ENCODE results near the gene CKAP2.
"Not testable (repeated sequence)": the region's sequence is repeated elsewhere in the genome, so short reads cannot be mapped to it uniquely, and the experiment has no call there.

DNA sequence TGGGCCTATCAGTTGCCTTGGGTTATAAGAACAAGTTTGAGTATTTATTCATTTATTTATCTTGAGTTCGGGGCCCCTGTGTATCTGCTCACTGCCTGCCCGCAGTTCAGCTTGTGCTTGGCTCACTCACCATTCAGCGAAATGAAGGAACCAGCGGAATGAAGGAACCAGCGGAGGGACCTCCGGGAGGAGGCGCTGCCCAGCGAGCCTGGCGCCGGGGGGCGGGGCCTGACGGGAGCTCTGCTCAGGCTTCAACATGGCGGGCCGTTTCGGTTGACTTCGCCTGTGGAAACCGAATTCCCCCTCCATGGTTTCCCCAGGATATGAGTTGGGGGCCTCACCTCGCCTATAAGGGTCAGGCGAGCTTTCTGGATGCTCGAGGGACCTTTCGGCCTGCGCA is 33.5 kb downstream of the CKAP2 start:
- not testable (repeated sequence) for TF ChIP-seq POLR2AphosphoS5 (IDR thresholded peaks at IDR 0.05; ENCODE audit: low read depth, low read length); BCL11A (IDR thresholded peaks at IDR 0.05; ENCODE audit: low read depth in 2 of 2, low read length in 2 of 2); SP1 (IDR thresholded peaks at IDR 0.05; ENCODE audit: low read depth, low read length); SP4 (IDR thresholded peaks at IDR 0.05; ENCODE audit: low read length); TEAD4 (IDR thresholded peaks at IDR 0.05; ENCODE audit: low read depth, low read length); ZNF274 (IDR thresholded peaks at IDR 0.05; ENCODE audit: borderline replicate concordance, extremely low read depth, low read length); RNF2 (IDR thresholded peaks at IDR 0.05; ENCODE audit: borderline replicate concordance, low read depth, low read length, missing control alignments, poor library complexity, severe bottlenecking); YY1 (IDR thresholded peaks at IDR 0.05; ENCODE audit: low read depth, low read length); POLR2A (IDR thresholded peaks at IDR 0.05; ENCODE audit: control extremely low read depth in 1 of 2, low read depth in 2 of 2, low read length in 2 of 2); TBP (IDR thresholded peaks at IDR 0.05; ENCODE audit: low read depth, low read length); CHD2 (IDR thresholded peaks at IDR 0.05; ENCODE audit: low read length)
- TF ChIP-seq, protein P1, sequence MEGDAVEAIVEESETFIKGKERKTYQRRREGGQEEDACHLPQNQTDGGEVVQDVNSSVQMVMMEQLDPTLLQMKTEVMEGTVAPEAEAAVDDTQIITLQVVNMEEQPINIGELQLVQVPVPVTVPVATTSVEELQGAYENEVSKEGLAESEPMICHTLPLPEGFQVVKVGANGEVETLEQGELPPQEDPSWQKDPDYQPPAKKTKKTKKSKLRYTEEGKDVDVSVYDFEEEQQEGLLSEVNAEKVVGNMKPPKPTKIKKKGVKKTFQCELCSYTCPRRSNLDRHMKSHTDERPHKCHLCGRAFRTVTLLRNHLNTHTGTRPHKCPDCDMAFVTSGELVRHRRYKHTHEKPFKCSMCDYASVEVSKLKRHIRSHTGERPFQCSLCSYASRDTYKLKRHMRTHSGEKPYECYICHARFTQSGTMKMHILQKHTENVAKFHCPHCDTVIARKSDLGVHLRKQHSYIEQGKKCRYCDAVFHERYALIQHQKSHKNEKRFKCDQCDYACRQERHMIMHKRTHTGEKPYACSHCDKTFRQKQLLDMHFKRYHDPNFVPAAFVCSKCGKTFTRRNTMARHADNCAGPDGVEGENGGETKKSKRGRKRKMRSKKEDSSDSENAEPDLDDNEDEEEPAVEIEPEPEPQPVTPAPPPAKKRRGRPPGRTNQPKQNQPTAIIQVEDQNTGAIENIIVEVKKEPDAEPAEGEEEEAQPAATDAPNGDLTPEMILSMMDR (IDR thresholded peaks at IDR 0.05; ENCODE audit: control extremely low read depth in 1 of 3, insufficient read depth in 1 of 3, low read depth in 1 of 3, low read length in 3 of 3) = not testable (repeated sequence)
- TF ChIP-seq, protein P2, sequence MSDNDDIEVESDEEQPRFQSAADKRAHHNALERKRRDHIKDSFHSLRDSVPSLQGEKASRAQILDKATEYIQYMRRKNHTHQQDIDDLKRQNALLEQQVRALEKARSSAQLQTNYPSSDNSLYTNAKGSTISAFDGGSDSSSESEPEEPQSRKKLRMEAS (IDR thresholded peaks at IDR 0.05) = not testable (repeated sequence)

Data from H1 (cell line).